Keratinocyte (primary cell): ENCODE results near the gene COL4A5.

ENCODE experiments used
- CTCF ChIP-seq, 3 experiments: IDR thresholded peaks in 1 of 3; conservative IDR thresholded peaks in 1 of 3; optimal IDR thresholded peaks in 1 of 3; 2 replicates in 2 of 3; 3 replicates in 1 of 3; pipeline versions ENCODE3 to v1.5.1; 2011; ENCODE audit warnings: low read length in 3 of 3, mild to moderate bottlenecking in 3 of 3, moderate library complexity in 2 of 3, control low read depth in 1 of 3, inconsistent platforms in 1 of 3; ENCODE audit not compliant: insufficient read depth in 2 of 3; ENCODE audit errors: extremely low read depth in 1 of 3
- EZH2 ChIP-seq: IDR thresholded peaks from one replicate; pipeline ENCODE4 v1.6.1; 2012; ENCODE audit warnings: inconsistent platforms, mild to moderate bottlenecking, low read length, moderate library complexity

DNA sequence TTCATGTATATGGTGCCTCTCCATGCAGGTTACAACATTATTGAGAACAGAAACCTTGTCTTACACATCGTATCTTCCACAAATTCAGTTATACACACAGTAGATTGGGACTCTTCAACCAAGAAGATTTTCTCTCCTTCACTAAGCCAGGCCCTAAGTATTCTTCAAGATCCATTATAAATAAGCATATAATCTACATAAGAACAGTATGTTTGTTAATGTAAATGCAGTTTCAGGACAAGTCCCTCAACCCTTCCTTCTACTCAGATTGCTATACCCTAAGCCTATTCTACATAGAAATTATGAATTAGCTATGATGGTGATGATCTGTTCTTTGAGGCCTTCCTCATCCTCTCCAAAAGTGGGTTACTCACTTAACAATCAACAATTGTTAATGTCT is 42.7 kb upstream of the COL4A5 start:
- TF ChIP-seq EZH2 (no peak), CTCF (optimal IDR thresholded peaks at IDR 0.05 in 1 of 3, IDR thresholded peaks at IDR 0.05 in 1 of 3, conservative IDR thresholded peaks at IDR 0.05 in 1 of 3; ENCODE audit: extremely low read depth in 1 of 3, insufficient read depth in 2 of 3, low read length in 3 of 3) (no peak)
